Measurements from ENCODE around the gene SIGLEC14.
"Not testable (repeated sequence)": the region's sequence is repeated elsewhere in the genome, so short reads cannot be mapped to it uniquely, and the experiment has no call there.

SIGLEC14 gene

DNA sequence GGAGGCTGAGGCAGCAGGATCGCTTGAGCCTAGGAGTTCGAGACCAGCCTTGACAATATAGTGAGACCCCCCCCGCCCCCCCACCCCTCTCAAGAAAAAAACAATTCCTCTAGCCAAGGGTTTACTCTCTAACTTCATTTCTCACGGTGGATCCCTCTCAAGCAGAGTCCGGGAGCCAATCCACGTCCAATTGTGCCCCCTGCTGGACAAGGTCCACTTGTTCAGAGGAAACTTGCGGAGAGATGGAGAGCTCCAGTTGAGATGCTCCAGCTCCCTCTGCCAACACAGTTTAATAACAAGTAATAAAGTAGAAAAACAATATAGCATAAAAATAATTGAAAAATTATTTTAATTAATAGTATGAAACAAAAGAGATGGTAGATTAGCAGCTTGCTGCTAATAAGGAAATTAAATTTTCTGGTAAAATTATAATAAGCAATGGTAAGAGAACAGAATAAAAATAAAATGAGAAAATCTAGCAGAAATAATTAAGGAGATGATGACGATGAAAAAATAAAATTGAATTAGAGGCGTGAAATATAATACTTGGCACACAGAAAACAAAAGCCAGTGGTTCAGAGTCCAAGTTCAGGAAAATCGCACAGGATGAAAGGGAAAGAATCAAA is 14.5 kb upstream of the SIGLEC14 start:
- peak; percentile 6 to 78 for DNase-seq (ENCODE audit: low read depth in 1 of 2, low spot score in 1 of 2)
- no peak for TF ChIP-seq JUND (IDR thresholded peaks at IDR 0.05; ENCODE audit: low read depth)
- in situ Hi-C loops (cut with HindIII; ENCODE audit: low pct_unique_long_range_greater_than_20kb, low sequenced_read_pairs) = no loop called here

DNA sequence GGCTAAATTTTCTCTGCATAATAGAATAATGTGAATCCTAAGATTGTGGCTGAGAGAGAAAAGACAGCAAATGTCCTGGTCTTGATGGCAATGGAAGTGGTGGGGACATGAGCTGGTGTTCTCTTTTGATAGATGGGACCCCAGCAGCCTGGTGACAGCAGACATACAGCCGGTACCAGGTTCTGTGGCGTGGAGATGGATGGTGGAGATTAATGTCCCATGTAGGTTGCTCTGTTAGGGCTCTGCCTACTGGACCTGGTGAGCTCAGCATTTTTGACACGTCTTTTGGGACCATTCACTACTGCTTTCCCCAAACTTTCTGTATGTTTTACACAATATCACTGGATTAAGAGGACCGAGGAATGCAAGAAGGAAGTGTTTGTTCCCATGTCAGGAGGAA is 8.2 kb upstream of the SIGLEC14 start:
- in situ Hi-C loops (cut with HindIII; ENCODE audit: low pct_unique_long_range_greater_than_20kb, low sequenced_read_pairs) = no loop called here
- peak in 1 of 2 experiments; percentile 36 for DNase-seq (ENCODE audit: low read depth in 1 of 2, low spot score in 1 of 2)

DNA sequence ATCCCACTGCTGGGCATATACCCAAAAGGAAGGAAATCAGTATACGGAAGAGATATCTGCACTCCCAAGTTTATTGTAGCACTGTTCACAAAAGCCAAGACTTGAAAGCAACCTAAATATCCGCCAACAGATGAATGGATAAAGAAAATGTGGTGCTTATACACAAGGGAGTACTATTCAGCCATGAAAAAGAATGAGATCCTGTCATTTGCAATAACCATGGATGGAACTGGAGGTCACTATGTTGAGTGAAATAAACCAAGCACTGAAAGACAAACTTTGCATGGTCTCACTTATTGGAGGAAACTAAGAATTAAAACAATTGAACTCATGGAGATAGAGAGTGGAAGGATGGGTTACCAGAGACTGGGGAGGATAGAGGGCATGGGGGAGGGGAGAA is 6.5 kb upstream of the SIGLEC14 start:
- in situ Hi-C loops (cut with HindIII; ENCODE audit: low pct_unique_long_range_greater_than_20kb, low sequenced_read_pairs) = no loop called here
- DNase-seq (ENCODE audit: low read depth in 1 of 2, low spot score in 1 of 2) = no peak
- TF ChIP-seq JUND (IDR thresholded peaks at IDR 0.05; ENCODE audit: low read depth) = no peak

More for the DNA sequence above, 8.2 kb upstream of the SIGLEC14 start:
- no peak for TF ChIP-seq JUND (IDR thresholded peaks at IDR 0.05; ENCODE audit: low read depth)

DNA sequence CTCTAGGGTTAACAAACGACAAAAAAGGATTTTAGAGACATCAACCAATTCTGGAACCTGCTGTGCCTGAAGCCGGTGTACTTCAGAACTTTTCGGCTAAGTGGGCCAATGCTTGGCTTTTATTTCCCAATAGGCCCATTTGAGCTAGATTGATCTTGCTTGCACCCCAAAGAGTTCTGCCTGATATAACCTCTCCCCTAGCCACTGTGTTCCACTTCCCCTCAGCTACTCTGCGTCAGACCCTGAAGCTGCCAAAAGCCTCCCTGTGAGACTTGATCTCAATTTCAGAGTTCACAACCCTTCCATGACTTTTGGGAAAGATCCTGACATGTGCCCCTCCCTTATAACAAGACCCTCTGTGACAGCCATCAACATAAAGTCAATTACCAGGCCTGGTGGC is 5.6 kb upstream of the SIGLEC14 start:
- no peak for TF ChIP-seq JUND (IDR thresholded peaks at IDR 0.05; ENCODE audit: low read depth)
- in situ Hi-C loops (cut with HindIII; ENCODE audit: low pct_unique_long_range_greater_than_20kb, low sequenced_read_pairs) = no loop called here
- no peak for DNase-seq (ENCODE audit: low read depth in 1 of 2, low spot score in 1 of 2)

DNA sequence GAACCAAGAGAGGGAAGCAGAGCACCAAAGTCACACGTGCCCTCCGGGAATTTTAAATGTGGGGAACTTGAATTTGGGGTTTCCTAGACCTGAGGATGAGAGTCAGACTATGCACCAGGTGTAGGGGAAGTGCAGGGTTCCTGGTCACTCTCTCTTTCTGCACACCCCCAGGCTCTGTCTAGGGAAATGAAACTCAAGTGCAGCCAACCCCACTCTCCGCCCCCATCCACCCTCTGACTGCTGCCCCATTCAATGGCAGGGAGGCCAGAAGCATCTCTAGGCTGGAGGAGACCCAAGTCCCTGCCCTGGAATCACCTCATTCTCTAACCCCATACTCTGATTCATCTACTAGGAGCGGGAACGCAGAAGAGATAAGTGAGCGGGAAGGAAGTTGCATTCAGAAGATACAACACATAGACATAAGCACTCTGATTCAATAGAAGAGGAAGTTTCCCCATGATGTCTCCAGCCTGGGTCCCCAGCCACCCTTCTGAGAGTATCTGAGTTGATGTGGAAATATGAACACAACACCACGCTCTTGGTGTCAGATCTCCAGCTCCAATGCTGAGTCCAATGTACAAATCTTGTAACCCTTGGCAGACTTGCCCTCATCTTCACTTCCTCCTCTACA is 4.7 kb upstream of the SIGLEC14 start:
- TF ChIP-seq JUND (IDR thresholded peaks at IDR 0.05; ENCODE audit: low read depth) = no peak
- in situ Hi-C loops (cut with HindIII; ENCODE audit: low pct_unique_long_range_greater_than_20kb, low sequenced_read_pairs) = no loop called here
- no peak for DNase-seq (ENCODE audit: low read depth in 1 of 2, low spot score in 1 of 2)

- no peak for DNase-seq (ENCODE audit: low read depth in 1 of 2, low spot score in 1 of 2)
- no peak for TF ChIP-seq JUND (IDR thresholded peaks at IDR 0.05; ENCODE audit: low read depth)
- in situ Hi-C loops (cut with HindIII; ENCODE audit: low pct_unique_long_range_greater_than_20kb, low sequenced_read_pairs) = no loop called here
Measured at GRCh38 chr19:51647318-51647717, 693 bp upstream of the SIGLEC14 start.

DNA sequence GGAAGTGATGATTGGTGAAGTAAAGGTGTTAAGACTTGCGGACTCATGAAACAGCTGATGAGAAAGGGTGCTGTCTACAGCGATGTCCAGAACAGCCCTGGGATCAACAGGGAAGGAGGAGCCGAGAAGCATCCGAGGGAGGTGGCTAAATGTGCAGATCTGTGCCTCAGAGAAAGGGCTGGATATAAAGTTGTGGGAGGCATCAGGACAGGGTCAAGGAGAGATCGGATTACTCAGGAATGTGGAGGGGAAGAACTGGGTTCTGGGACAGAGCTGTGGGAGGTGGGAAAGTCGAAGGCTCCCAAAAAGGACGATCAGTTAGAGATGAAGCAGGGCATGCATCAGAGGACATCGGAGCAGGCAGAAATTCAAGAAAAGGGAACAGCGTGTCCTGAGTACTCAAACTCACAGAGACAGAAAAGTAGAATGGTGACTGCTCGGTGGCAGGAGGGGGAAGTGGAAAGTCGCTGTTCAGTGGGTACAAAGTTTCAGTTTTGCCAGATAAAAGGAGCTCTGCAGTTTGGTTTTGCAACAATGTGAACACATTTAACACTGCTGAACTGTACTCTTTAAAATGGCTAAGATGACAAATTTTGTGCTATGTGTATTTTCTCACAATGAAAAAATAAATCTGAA is 1.9 kb downstream of the SIGLEC14 start:
- no peak for TF ChIP-seq JUND (IDR thresholded peaks at IDR 0.05; ENCODE audit: low read depth)
- no peak for DNase-seq (ENCODE audit: low read depth in 1 of 2, low spot score in 1 of 2)
- in situ Hi-C loops (cut with HindIII; ENCODE audit: low pct_unique_long_range_greater_than_20kb, low sequenced_read_pairs) = no loop called here

- in situ Hi-C loops (cut with HindIII; ENCODE audit: low pct_unique_long_range_greater_than_20kb, low sequenced_read_pairs) = no loop called here
- no peak for DNase-seq (ENCODE audit: low read depth in 1 of 2, low spot score in 1 of 2)
- no peak for TF ChIP-seq JUND (IDR thresholded peaks at IDR 0.05; ENCODE audit: low read depth)
Measured at GRCh38 chr19:51641648-51642047, 5.0 kb downstream of the SIGLEC14 start.

- no peak for TF ChIP-seq JUND (IDR thresholded peaks at IDR 0.05; ENCODE audit: low read depth)
- in situ Hi-C loops (cut with HindIII; ENCODE audit: low pct_unique_long_range_greater_than_20kb, low sequenced_read_pairs) = no loop called here
- DNase-seq (ENCODE audit: low read depth in 1 of 2, low spot score in 1 of 2) = no peak
Measured at GRCh38 chr19:51640386-51640785, 6.2 kb downstream of the SIGLEC14 start.

DNA sequence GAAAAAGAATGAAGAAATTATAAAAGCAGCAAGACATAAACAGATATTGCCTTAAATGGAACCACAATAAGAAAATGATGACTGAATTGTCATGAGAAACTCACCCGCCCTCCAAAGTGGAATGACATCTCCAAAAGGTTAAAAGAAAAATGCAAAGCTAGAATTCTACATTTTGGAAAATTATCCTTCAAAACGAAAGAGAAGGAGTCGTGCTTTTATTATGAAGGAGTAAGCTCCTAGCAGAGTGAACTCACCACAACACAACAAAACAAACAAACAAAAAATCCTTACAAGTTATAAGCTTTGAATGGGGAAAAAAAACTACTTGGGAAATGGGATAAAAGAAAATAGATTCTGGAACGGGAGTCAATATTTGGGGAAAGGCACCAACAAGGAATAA is 6.7 kb downstream of the SIGLEC14 start:
- TF ChIP-seq JUND (IDR thresholded peaks at IDR 0.05; ENCODE audit: low read depth) = no peak
- in situ Hi-C loops (cut with HindIII; ENCODE audit: low pct_unique_long_range_greater_than_20kb, low sequenced_read_pairs) = no loop called here

GRCh38 chr19:51637362-51637978 is 9.2 kb downstream of the SIGLEC14 start:
- TF ChIP-seq JUND (IDR thresholded peaks at IDR 0.05; ENCODE audit: low read depth) = no peak
- peak in 1 of 2 experiments; percentile 40 for DNase-seq (ENCODE audit: low read depth in 1 of 2, low spot score in 1 of 2)
- in situ Hi-C loops (cut with HindIII; ENCODE audit: low pct_unique_long_range_greater_than_20kb, low sequenced_read_pairs) = no loop called here

More for the DNA sequence above, 6.7 kb downstream of the SIGLEC14 start:
- DNase-seq (ENCODE audit: low read depth in 1 of 2, low spot score in 1 of 2) = no peak

GRCh38 chr19:51632126-51632525 is 14.5 kb downstream of the SIGLEC14 start:
- peak in 1 of 2 experiments; percentile 71 for DNase-seq (ENCODE audit: low read depth in 1 of 2, low spot score in 1 of 2)
- in situ Hi-C loops (cut with HindIII; ENCODE audit: low pct_unique_long_range_greater_than_20kb, low sequenced_read_pairs) = no loop called here
- peak; percentile 50; the same call in 1 of the 2 replicates for TF ChIP-seq JUND (IDR thresholded peaks at IDR 0.05; ENCODE audit: low read depth)

- in situ Hi-C loops (cut with HindIII; ENCODE audit: low pct_unique_long_range_greater_than_20kb, low sequenced_read_pairs); DNase-seq (ENCODE audit: low read depth in 1 of 2, low spot score in 1 of 2): not testable (repeated sequence)
Measured at GRCh38 chr19:51630315-51630714, 16.3 kb downstream of the SIGLEC14 start, which contains the start of gene SIGLEC5. Gene SIGLEC5, minus strand, starts transcription at chr19:51630401. Its CDS starts 66 bp downstream, at chr19:51630335.
